Loucy (cell line): ENCODE data around the gene KRT10.
"Not testable (repeated sequence)": the region's sequence is repeated elsewhere in the genome, so short reads cannot be mapped to it uniquely, and the experiment has no call there.

Experiments
- H2AFZ ChIP-seq: fragments of 200-600 bp; sonication (generic); 2 replicates; pipeline ENCODE4 v1.6.0; 2016; ENCODE audit warnings: antibody characterized with exemption, mild to moderate bottlenecking, low read length, moderate library complexity
- H3F3A ChIP-seq: fragments of 200-600 bp; 2 replicates; pipeline ENCODE4 v1.6.0; 2016; ENCODE audit warnings: antibody characterized with exemption, low read depth, mild to moderate bottlenecking
- H3K27me3 ChIP-seq: fragments of 200-600 bp; sonication (generic); 2 replicates; pipeline ENCODE4 v1.6.1; 2014; ENCODE audit warnings: low read length, mild to moderate bottlenecking; ENCODE audit not compliant: insufficient read depth, poor library complexity, severe bottlenecking
- H3K36me3 ChIP-seq: fragments of 200-600 bp; sonication (generic); 2 replicates; pipeline ENCODE4 v1.6.1; 2016; ENCODE audit warnings: low read length; ENCODE audit not compliant: insufficient read depth
- H3K4me1 ChIP-seq: fragments of 200-600 bp; sonication (generic); 2 replicates; pipeline ENCODE4 v1.5.1; 2014; ENCODE audit warnings: low read length, mild to moderate bottlenecking; ENCODE audit not compliant: insufficient read depth, poor library complexity, severe bottlenecking
- H3K4me2 ChIP-seq: fragments of 200-600 bp; sonication (generic); 2 replicates; pipeline ENCODE4 v1.6.0; 2014; ENCODE audit warnings: antibody characterized with exemption, low read length, low read depth, mild to moderate bottlenecking; ENCODE audit not compliant: poor library complexity, severe bottlenecking
- H3K4me3 ChIP-seq: fragments of 200-600 bp; sonication (generic); 2 replicates; pipeline ENCODE4 v1.5.1; 2014; ENCODE audit warnings: low read length, mild to moderate bottlenecking, mixed read lengths; ENCODE audit not compliant: poor library complexity, severe bottlenecking
- H3K79me2 ChIP-seq: fragments of 200-600 bp; sonication (generic); 2 replicates; pipeline ENCODE4 v1.6.1; 2014; ENCODE audit warnings: low read length; ENCODE audit not compliant: insufficient read depth
- H3K9ac ChIP-seq: fragments of 200-600 bp; sonication (generic); 2 replicates; pipeline ENCODE4 v1.6.0; 2014; ENCODE audit warnings: mild to moderate bottlenecking, low read depth, low read length, moderate library complexity; ENCODE audit not compliant: poor library complexity, severe bottlenecking
- H3K9me2 ChIP-seq: fragments of 200-600 bp; sonication (generic); replicated peaks from 2 replicates; pipeline ENCODE4 v1.6.1; 2016; ENCODE audit warnings: low read depth, low read length, mixed read lengths
- H3K9me3 ChIP-seq: fragments of 200-600 bp; sonication (generic); 2 replicates; pipeline ENCODE4 v1.6.1; 2014; ENCODE audit warnings: mild to moderate bottlenecking, antibody characterized with exemption, low read length, low read depth; ENCODE audit not compliant: insufficient read depth
- H4K20me1 ChIP-seq: fragments of 200-600 bp; sonication (generic); 2 replicates; pipeline ENCODE4 v1.6.0; 2014; ENCODE audit warnings: antibody characterized with exemption, low read length, mild to moderate bottlenecking; ENCODE audit not compliant: insufficient read depth, poor library complexity, severe bottlenecking
- CTCF ChIP-seq: fragments of 200-600 bp; sonication (generic); conservative IDR thresholded peaks from 2 replicates; pipeline ENCODE4 v1.5.1; 2014; ENCODE audit warnings: mild to moderate bottlenecking, antibody characterized with exemption, low read length
- EZH2phosphoT487 ChIP-seq: fragments of 200-600 bp; IDR thresholded peaks from 2 replicates; pipeline ENCODE4 v1.6.1; 2018; ENCODE audit warnings: antibody characterized with exemption, mild to moderate bottlenecking, moderate library complexity, borderline replicate concordance

The KRT10 gene

GRCh38 chr17:40864661-40865390 is 42.4 kb upstream of the KRT10 start:
- TF ChIP-seq EZH2phosphoT487 (no peak), CTCF (no peak)
- H3K4me1 ChIP-seq, result no peaks in the 10 kb centered on the region
- H3K9ac ChIP-seq, result no peak overlapping the region
- H3K9me2 ChIP-seq, result no peaks in the 10 kb centered on the region
- H3K9me3 ChIP-seq, result no peaks in the 10 kb centered on the region
- H3K79me2 ChIP-seq, result no peaks in the 10 kb centered on the region
- no peaks in the 10 kb centered on the region for H3F3A ChIP-seq
- no peaks in the 10 kb centered on the region for H3K36me3 ChIP-seq
- H3K4me3 ChIP-seq, result no peak overlapping the region
- H3K4me2 ChIP-seq, result no peak overlapping the region
- no peaks in the 10 kb centered on the region for H4K20me1 ChIP-seq
- H3K27me3 ChIP-seq, result no peaks in the 10 kb centered on the region
- H2AFZ ChIP-seq, result no peak overlapping the region

- Histone ChIP-seq H4K20me1 (no peaks in the 10 kb centered on the region), H3K79me2 (no peaks in the 10 kb centered on the region), H3K9me2 (no peaks in the 10 kb centered on the region), H3K4me1 (no peaks in the 10 kb centered on the region), H3K9me3 (no peaks in the 10 kb centered on the region), H3K36me3 (no peaks in the 10 kb centered on the region), H3K9ac (no peak overlapping the region), H3K4me3 (no peak overlapping the region), H2AFZ (no peak overlapping the region), H3K27me3 (no peaks in the 10 kb centered on the region), H3K4me2 (no peak overlapping the region), H3F3A (no peaks in the 10 kb centered on the region)
- TF ChIP-seq CTCF, result no peak
- TF ChIP-seq EZH2phosphoT487, result no peak
Measured at GRCh38 chr17:40862985-40863733, 40.7 kb upstream of the KRT10 start.

GRCh38 chr17:40859536-40859935 is 37.1 kb upstream of the KRT10 start:
- no peak for TF ChIP-seq CTCF
- no peak for TF ChIP-seq EZH2phosphoT487
- no peaks in the 10 kb centered on the region for H3K36me3 ChIP-seq
- no peak overlapping the region for H3K9ac ChIP-seq
- no peak overlapping the region for H3K4me2 ChIP-seq
- no peaks in the 10 kb centered on the region for H3F3A ChIP-seq
- no peak overlapping the region for H2AFZ ChIP-seq
- no peaks in the 10 kb centered on the region for H3K79me2 ChIP-seq
- no peaks in the 10 kb centered on the region for H3K27me3 ChIP-seq
- no peaks in the 10 kb centered on the region for H3K9me2 ChIP-seq
- H3K4me1 ChIP-seq, result no peaks in the 10 kb centered on the region
- H3K9me3 ChIP-seq, result no peaks in the 10 kb centered on the region
- no peak overlapping the region for H3K4me3 ChIP-seq
- H4K20me1 ChIP-seq, result no peaks in the 10 kb centered on the region

GRCh38 chr17:40858667-40859066 is 36.3 kb upstream of the KRT10 start:
- H2AFZ ChIP-seq, H3K27me3 ChIP-seq, H3K4me2 ChIP-seq, H3K36me3 ChIP-seq, H3K9ac ChIP-seq, H3F3A ChIP-seq, H4K20me1 ChIP-seq, H3K4me3 ChIP-seq, H3K9me3 ChIP-seq, H3K9me2 ChIP-seq, H3K4me1 ChIP-seq, H3K79me2 ChIP-seq: not testable (repeated sequence)
